ENCODE results near the gene LOXHD1. TPM values are rescaled to one million over a fixed set of nuclear protein-coding genes. Genes with fewer than 3 reads are reported as not detected.

The LOXHD1 gene
- total RNA-seq, 1 experiment from 2014 or later, result 25.5 TPM

- H3K27me3 ChIP-seq (replicated peaks; ENCODE audit: insufficient read depth, low read depth, low read length, poor library complexity), result no peaks in the 10 kb centered on the region
- POLR2A ChIA-PET (ENCODE audit: low non-redundant PET), result no interaction called here
- DNase-seq (ENCODE audit: low spot score), result no peak
- TF ChIP-seq EZH2 (IDR thresholded peaks at IDR 0.05; ENCODE audit: borderline replicate concordance, low read depth, low read length, poor library complexity, severe bottlenecking), result no peak
- TF ChIP-seq CTCF (conservative IDR thresholded peaks at IDR 0.05; ENCODE audit: low read depth, low read length), result no peak
- H3K27ac ChIP-seq (ENCODE audit: low read depth, low read length, poor library complexity, severe bottlenecking), result no peak overlapping the region
- no peak overlapping the region for H3K4me3 ChIP-seq (ENCODE audit: low read depth, low read length, poor library complexity, severe bottlenecking)
- intact Hi-C loops (cut with micrococcal nuclease; ENCODE audit: unreplicated experiment), result no loop called here
- H3K36me3 ChIP-seq (ENCODE audit: insufficient read depth, low read length, poor library complexity, severe bottlenecking), result no peaks in the 10 kb centered on the region
- CTCF ChIA-PET, result interaction anchor here (1.2 kb wide), 1 partner anchor 20 kb away, joined by 5 read pairs; no protein-coding TSS in a partner anchor
- no peaks in the 10 kb centered on the region for H3K9me3 ChIP-seq (ENCODE audit: low read depth, low read length, poor library complexity, severe bottlenecking)
- no TSS peak for BruUV-seq (replicated peaks)
- no peaks in the 10 kb centered on the region for H3K4me1 ChIP-seq (ENCODE audit: insufficient read depth, low read length, poor library complexity, severe bottlenecking)
Measured at GRCh38 chr18:46678041-46678440, 21.0 kb upstream of the LOXHD1 start.

- Histone ChIP-seq H3K4me1 (ENCODE audit: insufficient read depth, low read length, poor library complexity, severe bottlenecking) (peaks cover 4% of the 10 kb centered on the region), H3K9me3 (ENCODE audit: low read depth, low read length, poor library complexity, severe bottlenecking) (no peaks in the 10 kb centered on the region), H3K4me3 (ENCODE audit: low read depth, low read length, poor library complexity, severe bottlenecking) (no peak overlapping the region), H3K27ac (ENCODE audit: low read depth, low read length, poor library complexity, severe bottlenecking) (no peak overlapping the region), H3K27me3 (replicated peaks; ENCODE audit: insufficient read depth, low read depth, low read length, poor library complexity) (no peaks in the 10 kb centered on the region), H3K36me3 (ENCODE audit: insufficient read depth, low read length, poor library complexity, severe bottlenecking) (no peaks in the 10 kb centered on the region)
- POLR2A ChIA-PET (ENCODE audit: low non-redundant PET), result no interaction called here
- TF ChIP-seq EZH2 (IDR thresholded peaks at IDR 0.05; ENCODE audit: borderline replicate concordance, low read depth, low read length, poor library complexity, severe bottlenecking) (no peak), CTCF (conservative IDR thresholded peaks at IDR 0.05; ENCODE audit: low read depth, low read length) (peak; percentile 35)
- peak; percentile 12 for DNase-seq (ENCODE audit: low spot score)
- no TSS peak for BruUV-seq (replicated peaks)
- CTCF ChIA-PET, result interaction anchor here (0.7 to 1.2 kb wide), 2 partner anchors 19 to 504 kb away, joined by 3 to 5 read pairs; no protein-coding TSS in a partner anchor
- intact Hi-C loops (cut with micrococcal nuclease; ENCODE audit: unreplicated experiment), result no loop called here
Measured at GRCh38 chr18:46677611-46678010, 20.6 kb upstream of the LOXHD1 start.

GRCh38 chr18:46676182-46676835 is 19.3 kb upstream of the LOXHD1 start:
- no TSS peak for BruUV-seq (replicated peaks)

More at GRCh38 chr18:46676182-46676835, 19.3 kb upstream of the LOXHD1 start:
- POLR2A ChIA-PET (ENCODE audit: low non-redundant PET), result no interaction called here
- Histone ChIP-seq H3K36me3 (ENCODE audit: insufficient read depth, low read length, poor library complexity, severe bottlenecking) (no peaks in the 10 kb centered on the region), H3K9me3 (ENCODE audit: low read depth, low read length, poor library complexity, severe bottlenecking) (no peaks in the 10 kb centered on the region), H3K27ac (ENCODE audit: low read depth, low read length, poor library complexity, severe bottlenecking) (no peak overlapping the region), H3K4me1 (ENCODE audit: insufficient read depth, low read length, poor library complexity, severe bottlenecking) (peaks cover 12% of the 10 kb centered on the region), H3K27me3 (replicated peaks; ENCODE audit: insufficient read depth, low read depth, low read length, poor library complexity) (no peaks in the 10 kb centered on the region), H3K4me3 (ENCODE audit: low read depth, low read length, poor library complexity, severe bottlenecking) (no peak overlapping the region)
- TF ChIP-seq CTCF (conservative IDR thresholded peaks at IDR 0.05; ENCODE audit: low read depth, low read length) (no peak), EZH2 (IDR thresholded peaks at IDR 0.05; ENCODE audit: borderline replicate concordance, low read depth, low read length, poor library complexity, severe bottlenecking) (no peak)
- CTCF ChIA-PET, result interaction anchor here (2.0 kb wide), 1 partner anchor 18 kb away, joined by 5 read pairs; no protein-coding TSS in a partner anchor
- intact Hi-C loops (cut with micrococcal nuclease; ENCODE audit: unreplicated experiment), result no loop called here
- DNase-seq (ENCODE audit: low spot score), result no peak
